Ascending aorta (tissue), 2 donors: ENCODE results near the gene MIDN. TPM values are rescaled to one million over a fixed set of nuclear protein-coding genes. Genes with fewer than 3 reads are reported as not detected.

ENCODE experiments used
- DNase-seq, 2 donors: peaks; one replicate each; pipeline ENCODE4 v3.0.0-alpha.2; 2019; ENCODE audit warnings: low spot score in 2 of 2
- H3K27ac ChIP-seq, 2 donors: fragments of 200-600 bp; sonication (generic); one replicate each; pipeline ENCODE4 v1.5.1; 2016 to 2017; ENCODE audit warnings: mild to moderate bottlenecking in 1 of 2
- H3K27me3 ChIP-seq: fragments of 200-600 bp; sonication (generic); one replicate; pipeline ENCODE4 v1.5.1; 2017
- H3K36me3 ChIP-seq, 2 donors: fragments of 200-600 bp; sonication (generic); one replicate each; pipeline ENCODE4 v1.5.1; 2016
- H3K4me1 ChIP-seq, 2 donors: fragments of 200-600 bp; sonication (generic); one replicate each; pipeline ENCODE4 v1.5.1; 2016 to 2017; ENCODE audit warnings: mild to moderate bottlenecking in 1 of 2
- H3K4me3 ChIP-seq, 2 donors: fragments of 200-600 bp; sonication (generic); one replicate each; pipeline ENCODE4 v1.5.1; 2016 to 2017; ENCODE audit warnings: mild to moderate bottlenecking in 1 of 2
- H3K9me3 ChIP-seq, 2 donors: fragments of 200-600 bp; sonication (generic); one replicate each; pipeline ENCODE4 v1.5.1; 2016
- intact Hi-C: fragments of 100-400 bp; cut with DNase I; formaldehyde crosslinking; loops from one replicate; pipeline ENCODE4 v1.15.1; 2023
- total RNA-seq: library from RNA; depleted of rRNA; stranded (reverse); fragments of >200 nt; gene quantifications from one replicate; pipeline ENCODE4 v1.1.0, GENCODE V29; 2016
- TF ChIP-seq, protein P1 (sequence below), 3 experiments: fragments of 200-600 bp in 2 of 3; fragments of 450-650 bp in 1 of 3; sonication (generic) in 2 of 3; IDR thresholded peaks; one replicate each; pipeline ENCODE4 v1.5.1; 2016 to 2019; ENCODE audit warnings: antibody characterized with exemption in 3 of 3, mild to moderate bottlenecking in 1 of 3, moderate library complexity in 1 of 3

The MIDN gene
- total RNA-seq, 1 donor from 2014 or later = 307 TPM

DNA sequence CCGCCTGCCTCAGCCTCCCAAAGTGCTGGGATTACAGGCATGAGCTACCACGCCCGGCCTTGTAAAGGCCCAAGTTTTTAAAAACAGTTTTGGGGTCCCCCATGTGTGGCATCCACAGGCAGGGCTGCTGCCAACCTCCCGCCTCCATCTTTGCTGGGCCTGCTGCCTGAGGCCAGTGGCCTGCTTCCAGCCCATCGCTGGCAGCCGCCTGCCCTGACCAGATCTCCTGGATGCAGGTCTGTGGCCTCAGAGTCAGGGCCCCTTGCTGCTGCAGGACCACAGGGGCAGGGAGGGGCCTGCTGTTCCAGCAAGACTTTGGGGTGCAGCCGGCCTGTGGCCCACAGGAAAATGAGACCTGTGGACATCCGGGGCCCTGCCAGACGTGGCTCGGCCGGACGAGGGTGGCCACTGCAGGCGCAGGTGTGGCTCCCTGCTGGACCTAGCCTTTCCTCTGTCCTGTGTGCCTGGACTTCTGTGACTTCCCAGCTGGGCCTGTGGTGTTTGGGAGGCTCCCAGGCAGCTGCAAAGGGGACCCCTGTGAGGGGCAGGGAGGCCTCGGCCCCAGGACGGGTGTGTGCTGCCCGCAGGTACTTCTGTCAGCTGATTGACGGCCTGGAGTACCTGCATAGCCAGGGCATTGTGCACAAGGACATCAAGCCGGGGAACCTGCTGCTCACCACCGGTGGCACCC is 28.5 kb upstream of the MIDN start:
- TF ChIP-seq, protein P1, sequence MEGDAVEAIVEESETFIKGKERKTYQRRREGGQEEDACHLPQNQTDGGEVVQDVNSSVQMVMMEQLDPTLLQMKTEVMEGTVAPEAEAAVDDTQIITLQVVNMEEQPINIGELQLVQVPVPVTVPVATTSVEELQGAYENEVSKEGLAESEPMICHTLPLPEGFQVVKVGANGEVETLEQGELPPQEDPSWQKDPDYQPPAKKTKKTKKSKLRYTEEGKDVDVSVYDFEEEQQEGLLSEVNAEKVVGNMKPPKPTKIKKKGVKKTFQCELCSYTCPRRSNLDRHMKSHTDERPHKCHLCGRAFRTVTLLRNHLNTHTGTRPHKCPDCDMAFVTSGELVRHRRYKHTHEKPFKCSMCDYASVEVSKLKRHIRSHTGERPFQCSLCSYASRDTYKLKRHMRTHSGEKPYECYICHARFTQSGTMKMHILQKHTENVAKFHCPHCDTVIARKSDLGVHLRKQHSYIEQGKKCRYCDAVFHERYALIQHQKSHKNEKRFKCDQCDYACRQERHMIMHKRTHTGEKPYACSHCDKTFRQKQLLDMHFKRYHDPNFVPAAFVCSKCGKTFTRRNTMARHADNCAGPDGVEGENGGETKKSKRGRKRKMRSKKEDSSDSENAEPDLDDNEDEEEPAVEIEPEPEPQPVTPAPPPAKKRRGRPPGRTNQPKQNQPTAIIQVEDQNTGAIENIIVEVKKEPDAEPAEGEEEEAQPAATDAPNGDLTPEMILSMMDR (IDR thresholded peaks at IDR 0.05) = no peak
- Histone ChIP-seq H3K9me3 (no peaks in the 10 kb centered on the region), H3K4me1 (peaks cover 17 to 51% of the 10 kb centered on the region in 2 donors), H3K36me3 (peaks cover 40 to 44% of the 10 kb centered on the region in 2 donors), H3K27me3 (no peaks in the 10 kb centered on the region), H3K27ac (peak overlapping the region; percentile 32 to 98), H3K4me3 (no peak overlapping the region)
- no peak for DNase-seq
- intact Hi-C loops = loop anchor here (2.0 to 10.0 kb wide), 2 partner anchors 47 to 295 kb away; partner anchors contain the start of gene ARID3A

DNA sequence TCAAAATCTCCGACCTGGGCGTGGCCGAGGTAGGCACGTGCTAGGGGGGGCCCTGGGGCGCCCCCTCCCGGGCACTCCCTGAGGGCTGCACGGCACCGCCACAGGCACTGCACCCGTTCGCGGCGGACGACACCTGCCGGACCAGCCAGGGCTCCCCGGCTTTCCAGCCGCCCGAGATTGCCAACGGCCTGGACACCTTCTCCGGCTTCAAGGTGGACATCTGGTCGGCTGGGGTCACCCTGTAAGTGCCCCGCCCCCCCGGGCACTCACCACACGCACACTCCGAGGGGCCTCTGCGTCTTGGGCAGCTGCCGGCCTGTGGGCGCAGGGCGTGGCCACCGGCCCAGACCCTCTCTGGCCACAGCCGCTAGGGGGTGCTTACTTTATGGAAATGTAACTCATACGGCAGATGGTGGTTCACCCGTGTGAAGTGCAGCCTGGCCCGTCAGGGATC is 27.9 kb upstream of the MIDN start:
- DNase-seq = no peak
- TF ChIP-seq, protein P1 (IDR thresholded peaks at IDR 0.05) = no peak
- Histone ChIP-seq H3K27ac (peak overlapping the region; percentile 12 to 32), H3K4me1 (peaks cover 14 to 45% of the 10 kb centered on the region in 2 donors), H3K4me3 (no peak overlapping the region), H3K36me3 (peaks cover 44 to 49% of the 10 kb centered on the region in 2 donors), H3K9me3 (no peaks in the 10 kb centered on the region), H3K27me3 (no peaks in the 10 kb centered on the region)
- intact Hi-C loops = loop anchor here (2.0 kb wide), 1 partner anchor 46 kb away; no protein-coding TSS in a partner anchor

GRCh38 chr19:1220976-1221903 is 27.1 kb upstream of the MIDN start:
- no peaks in the 10 kb centered on the region for H3K27me3 ChIP-seq
- peaks cover 7 to 38% of the 10 kb centered on the region in 2 donors for H3K4me1 ChIP-seq
- TF ChIP-seq, protein P1 (IDR thresholded peaks at IDR 0.05) = peak; percentile 63 to 80 (median 74)
- H3K27ac ChIP-seq = peak overlapping the region; percentile 12 to 57
- peak in 1 of 2 donors; percentile 83 for DNase-seq
- peaks cover 48 to 57% of the 10 kb centered on the region in 2 donors for H3K36me3 ChIP-seq
- H3K4me3 ChIP-seq = no peak overlapping the region
- intact Hi-C loops = loop anchor here (1.0 to 2.0 kb wide), 2 partner anchors 19 to 46 kb away; no protein-coding TSS in a partner anchor
- no peaks in the 10 kb centered on the region for H3K9me3 ChIP-seq

GRCh38 chr19:1221904-1222255 is 26.5 kb upstream of the MIDN start:
- Histone ChIP-seq H3K36me3 (peaks cover 54 to 63% of the 10 kb centered on the region in 2 donors), H3K27ac (peak overlapping the region; percentile 12 to 57)

GRCh38 chr19:1222394-1222793 is 26.0 kb upstream of the MIDN start:
- Histone ChIP-seq H3K4me1 (peaks cover 6 to 26% of the 10 kb centered on the region in 2 donors), H3K4me3 (no peak overlapping the region), H3K27me3 (no peaks in the 10 kb centered on the region), H3K36me3 (peaks cover 59 to 68% of the 10 kb centered on the region in 2 donors), H3K9me3 (no peaks in the 10 kb centered on the region), H3K27ac (no peak overlapping the region)
- TF ChIP-seq, protein P1 (IDR thresholded peaks at IDR 0.05) = no peak
- intact Hi-C loops = no loop called here
- no peak for DNase-seq

More at GRCh38 chr19:1221904-1222255, 26.5 kb upstream of the MIDN start:
- no peak for DNase-seq
- Histone ChIP-seq H3K27me3 (no peaks in the 10 kb centered on the region), H3K4me3 (no peak overlapping the region), H3K9me3 (no peaks in the 10 kb centered on the region), H3K4me1 (peaks cover 6 to 31% of the 10 kb centered on the region in 2 donors)
- TF ChIP-seq, protein P1 (IDR thresholded peaks at IDR 0.05) = no peak
- intact Hi-C loops = loop anchor here (1.0 to 2.0 kb wide), 2 partner anchors 18 to 45 kb away; no protein-coding TSS in a partner anchor
